ENCODE data around the gene EGR1.
A peak's percentile ranks its signal among the peaks of the same experiment; 100 is the strongest.

Gene EGR1

GRCh38 chr5:138460032-138460693 lies 5.1 kb upstream of the EGR1 start:
- no peak for DNase-seq (ENCODE audit: low spot score in 2 of 2)
- H3K27me3 Mint-ChIP-seq = no peaks in the 10 kb centered on the region
- H3K4me1 Mint-ChIP-seq = peaks cover 19% of the 10 kb centered on the region
- H3K9me3 Mint-ChIP-seq = no peaks in the 10 kb centered on the region
- H3K4me3 Mint-ChIP-seq = no peak overlapping the region
- no peak overlapping the region for H3K27ac Mint-ChIP-seq
- no peak for ATAC-seq (ENCODE audit: low read depth)
- H3K36me3 Mint-ChIP-seq = no peaks in the 10 kb centered on the region

GRCh38 chr5:138461343-138462125 lies 3.7 kb upstream of the EGR1 start:
- H3K27ac Mint-ChIP-seq = no peak overlapping the region
- ATAC-seq (ENCODE audit: low read depth) = no peak
- peaks cover 20% of the 10 kb centered on the region for H3K4me1 Mint-ChIP-seq

GRCh38 chr5:138463419-138464007 lies 1.8 kb upstream of the EGR1 start:
- H3K36me3 Mint-ChIP-seq = peaks cover 17% of the 10 kb centered on the region
- ATAC-seq (ENCODE audit: low read depth) (no peak), DNase-seq (ENCODE audit: low spot score in 2 of 2) (no peak)
- no peaks in the 10 kb centered on the region for H3K9me3 Mint-ChIP-seq
- peak overlapping the region; percentile 94 for H3K27ac Mint-ChIP-seq
- H3K27me3 Mint-ChIP-seq = no peaks in the 10 kb centered on the region
- H3K4me1 Mint-ChIP-seq = peaks cover 36% of the 10 kb centered on the region
- peak overlapping the region; percentile 92 for H3K4me3 Mint-ChIP-seq

More at GRCh38 chr5:138461343-138462125, 3.7 kb upstream of the EGR1 start:
- DNase-seq (ENCODE audit: low spot score in 2 of 2) = no peak
- H3K36me3 Mint-ChIP-seq = no peaks in the 10 kb centered on the region
- H3K9me3 Mint-ChIP-seq = no peaks in the 10 kb centered on the region
- H3K27me3 Mint-ChIP-seq = no peaks in the 10 kb centered on the region
- no peak overlapping the region for H3K4me3 Mint-ChIP-seq

- H3K4me1 Mint-ChIP-seq = peaks cover 34% of the 10 kb centered on the region
- ATAC-seq (ENCODE audit: low read depth) (peak; percentile 63), DNase-seq (ENCODE audit: low spot score in 2 of 2) (peak; percentile 93 to 94)
- peak overlapping the region; percentile 94 for H3K27ac Mint-ChIP-seq
- no peaks in the 10 kb centered on the region for H3K9me3 Mint-ChIP-seq
- peaks cover 17% of the 10 kb centered on the region for H3K36me3 Mint-ChIP-seq
- H3K27me3 Mint-ChIP-seq = no peaks in the 10 kb centered on the region
- H3K4me3 Mint-ChIP-seq = peak overlapping the region; percentile 92
Observed at GRCh38 chr5:138464008-138464387, 1.3 kb upstream of the EGR1 start.

- Mint-ChIP-seq H3K4me3 (peak overlapping the region; percentile 92), H3K9me3 (no peaks in the 10 kb centered on the region), H3K27me3 (no peaks in the 10 kb centered on the region), H3K4me1 (peaks cover 30% of the 10 kb centered on the region), H3K36me3 (peaks cover 17% of the 10 kb centered on the region), H3K27ac (peak overlapping the region; percentile 94)
- DNase-seq (ENCODE audit: low spot score in 2 of 2) (peak; percentile 98 to 99), ATAC-seq (ENCODE audit: low read depth) (peak; percentile 67)
Observed at GRCh38 chr5:138464388-138465260, 655 bp upstream of the EGR1 start.

GRCh38 chr5:138466125-138466899 lies 1.0 kb downstream of the EGR1 start:
- H3K27ac Mint-ChIP-seq = peak overlapping the region; percentile 94
- H3K27me3 Mint-ChIP-seq = no peaks in the 10 kb centered on the region
- H3K4me3 Mint-ChIP-seq = peak overlapping the region; percentile 92
- H3K9me3 Mint-ChIP-seq = no peaks in the 10 kb centered on the region
- no peak for DNase-seq (ENCODE audit: low spot score in 2 of 2)
- H3K36me3 Mint-ChIP-seq = peaks cover 17% of the 10 kb centered on the region
- H3K4me1 Mint-ChIP-seq = peaks cover 21% of the 10 kb centered on the region
- ATAC-seq (ENCODE audit: low read depth) = no peak

GRCh38 chr5:138466900-138467710 lies 1.8 kb downstream of the EGR1 start:
- Mint-ChIP-seq H3K9me3 (no peaks in the 10 kb centered on the region), H3K27me3 (no peaks in the 10 kb centered on the region), H3K27ac (peak overlapping the region; percentile 25), H3K4me1 (peaks cover 21% of the 10 kb centered on the region), H3K36me3 (peaks cover 17% of the 10 kb centered on the region), H3K4me3 (peak overlapping the region; percentile 92)
- ATAC-seq (ENCODE audit: low read depth) (no peak), DNase-seq (ENCODE audit: low spot score in 2 of 2) (no peak)

GRCh38 chr5:138467711-138468132 lies 2.4 kb downstream of the EGR1 start:
- peaks cover 17% of the 10 kb centered on the region for H3K36me3 Mint-ChIP-seq
- H3K4me3 Mint-ChIP-seq = peak overlapping the region; percentile 92
- DNase-seq (ENCODE audit: low spot score in 2 of 2) = no peak
- H3K4me1 Mint-ChIP-seq = peaks cover 21% of the 10 kb centered on the region
- H3K27me3 Mint-ChIP-seq = no peaks in the 10 kb centered on the region
- no peak for ATAC-seq (ENCODE audit: low read depth)
- H3K9me3 Mint-ChIP-seq = no peaks in the 10 kb centered on the region
- H3K27ac Mint-ChIP-seq = peak overlapping the region; percentile 25

GRCh38 chr5:138468133-138468965 lies 3.1 kb downstream of the EGR1 start:
- Mint-ChIP-seq H3K36me3 (peaks cover 17% of the 10 kb centered on the region), H3K4me1 (peaks cover 21% of the 10 kb centered on the region), H3K9me3 (no peaks in the 10 kb centered on the region), H3K27me3 (no peaks in the 10 kb centered on the region), H3K4me3 (peak overlapping the region; percentile 92), H3K27ac (peak overlapping the region; percentile 25)
- no peak for ATAC-seq (ENCODE audit: low read depth)
- no peak for DNase-seq (ENCODE audit: low spot score in 2 of 2)

GRCh38 chr5:138468966-138469539 lies 3.8 kb downstream of the EGR1 start:
- Mint-ChIP-seq H3K27me3 (no peaks in the 10 kb centered on the region), H3K4me1 (peaks cover 21% of the 10 kb centered on the region), H3K36me3 (peaks cover 17% of the 10 kb centered on the region), H3K4me3 (no peak overlapping the region), H3K9me3 (no peaks in the 10 kb centered on the region), H3K27ac (no peak overlapping the region)
- ATAC-seq (ENCODE audit: low read depth) (no peak), DNase-seq (ENCODE audit: low spot score in 2 of 2) (no peak)

- Mint-ChIP-seq H3K4me1 (peaks cover 21% of the 10 kb centered on the region), H3K36me3 (peaks cover 17% of the 10 kb centered on the region), H3K27me3 (no peaks in the 10 kb centered on the region), H3K27ac (no peak overlapping the region), H3K9me3 (no peaks in the 10 kb centered on the region), H3K4me3 (no peak overlapping the region)
- no peak for ATAC-seq (ENCODE audit: low read depth)
- DNase-seq (ENCODE audit: low spot score in 2 of 2) = no peak
Observed at GRCh38 chr5:138469540-138470321, 4.5 kb downstream of the EGR1 start.

Measured in memory B cell (primary cell).